ENCODE measurements around the gene TRIM44. TPM values are rescaled to one million over a fixed set of nuclear protein-coding genes. Genes with fewer than 3 reads are reported as not detected.

TRIM44 gene
- total RNA-seq, 1 experiment from 2014 or later: 81.4 TPM

DNA sequence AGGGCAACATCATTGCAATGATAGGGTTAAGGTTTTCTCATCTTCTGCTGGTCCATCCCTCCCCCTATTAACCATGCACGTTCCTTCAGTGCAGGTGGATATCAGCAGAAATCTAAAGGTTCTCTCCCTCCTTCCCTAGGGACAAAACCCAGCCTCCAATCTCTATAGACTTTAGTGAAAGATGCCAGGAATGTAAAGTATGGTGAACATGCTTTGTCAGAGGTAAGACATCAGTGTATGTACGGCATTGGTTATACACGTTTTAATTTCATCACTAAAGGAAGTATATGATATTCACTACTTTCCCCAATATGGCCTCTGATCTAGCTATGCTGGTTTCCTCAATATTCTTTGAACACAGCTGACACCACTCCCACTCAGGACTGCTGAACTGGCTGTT lies 200.1 kb downstream of the TRIM44 start:
- no peaks in the 10 kb centered on the region for H3K36me3 ChIP-seq (ENCODE audit: control insufficient read depth, insufficient read depth, low read length)
- CTCF ChIA-PET: no interaction called here
- H3K9me3 Mint-ChIP-seq (ENCODE audit: unreplicated experiment): peaks cover 10% of the 10 kb centered on the region

DNA sequence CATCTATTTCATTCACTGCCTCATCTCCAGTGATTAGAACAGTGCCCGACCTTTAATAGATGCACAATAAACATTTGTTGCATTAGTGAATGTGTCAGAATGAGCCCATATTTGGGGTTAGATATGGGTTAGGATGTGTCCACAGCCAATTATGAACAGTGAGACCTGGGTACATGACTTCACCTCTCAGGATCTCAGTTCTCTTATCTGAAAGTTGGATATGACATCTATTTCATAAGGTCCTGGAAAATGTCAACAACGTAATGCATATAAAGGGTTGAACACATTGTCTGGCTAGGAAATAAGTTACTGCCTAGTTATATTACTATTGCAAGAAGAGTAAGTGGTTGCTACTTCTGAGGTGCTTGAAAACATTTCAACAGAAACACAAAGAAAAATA lies 201.6 kb downstream of the TRIM44 start:
- Mint-ChIP-seq H3K27ac (ENCODE audit: unreplicated experiment) (no peak overlapping the region), H3K4me1 (ENCODE audit: low read depth, unreplicated experiment) (no peaks in the 10 kb centered on the region), H3K4me3 (ENCODE audit: unreplicated experiment) (no peak overlapping the region), H3K9me3 (ENCODE audit: unreplicated experiment) (peaks cover 24% of the 10 kb centered on the region), H3K27me3 (ENCODE audit: insufficient read depth, unreplicated experiment) (no peaks in the 10 kb centered on the region), H3K36me3 (ENCODE audit: insufficient read depth, unreplicated experiment) (peaks cover 6% of the 10 kb centered on the region)
- DNase-seq: no peak
- H3K4me3 ChIP-seq (ENCODE audit: low read depth, low read length): no peak overlapping the region
- intact Hi-C loops (cut with micrococcal nuclease; ENCODE audit: unreplicated experiment): no loop called here
- H3K4me1 ChIP-seq: no peaks in the 10 kb centered on the region
- POLR2A ChIA-PET: no interaction called here
- TF ChIP-seq, protein P1, sequence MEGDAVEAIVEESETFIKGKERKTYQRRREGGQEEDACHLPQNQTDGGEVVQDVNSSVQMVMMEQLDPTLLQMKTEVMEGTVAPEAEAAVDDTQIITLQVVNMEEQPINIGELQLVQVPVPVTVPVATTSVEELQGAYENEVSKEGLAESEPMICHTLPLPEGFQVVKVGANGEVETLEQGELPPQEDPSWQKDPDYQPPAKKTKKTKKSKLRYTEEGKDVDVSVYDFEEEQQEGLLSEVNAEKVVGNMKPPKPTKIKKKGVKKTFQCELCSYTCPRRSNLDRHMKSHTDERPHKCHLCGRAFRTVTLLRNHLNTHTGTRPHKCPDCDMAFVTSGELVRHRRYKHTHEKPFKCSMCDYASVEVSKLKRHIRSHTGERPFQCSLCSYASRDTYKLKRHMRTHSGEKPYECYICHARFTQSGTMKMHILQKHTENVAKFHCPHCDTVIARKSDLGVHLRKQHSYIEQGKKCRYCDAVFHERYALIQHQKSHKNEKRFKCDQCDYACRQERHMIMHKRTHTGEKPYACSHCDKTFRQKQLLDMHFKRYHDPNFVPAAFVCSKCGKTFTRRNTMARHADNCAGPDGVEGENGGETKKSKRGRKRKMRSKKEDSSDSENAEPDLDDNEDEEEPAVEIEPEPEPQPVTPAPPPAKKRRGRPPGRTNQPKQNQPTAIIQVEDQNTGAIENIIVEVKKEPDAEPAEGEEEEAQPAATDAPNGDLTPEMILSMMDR (IDR thresholded peaks at IDR 0.05; ENCODE audit: insufficient read depth in 1 of 2, low read depth in 1 of 2, low read length in 1 of 2, severe bottlenecking in 1 of 2, unreplicated experiment in 1 of 2): no peak
- H3K36me3 ChIP-seq (ENCODE audit: control insufficient read depth, insufficient read depth, low read length): no peaks in the 10 kb centered on the region
- H3K27me3 ChIP-seq (replicated peaks; ENCODE audit: control insufficient read depth, insufficient read depth, low read length): no peaks in the 10 kb centered on the region
- H3K9me3 ChIP-seq: peaks cover 10% of the 10 kb centered on the region
- BruUV-seq (replicated peaks): no TSS peak
- CTCF ChIA-PET: no interaction called here

More for the DNA sequence above, 200.1 kb downstream of the TRIM44 start:
- Histone ChIP-seq H3K9me3 (no peaks in the 10 kb centered on the region), H3K4me1 (no peaks in the 10 kb centered on the region), H3K4me3 (ENCODE audit: low read depth, low read length) (no peak overlapping the region), H3K27me3 (replicated peaks; ENCODE audit: control insufficient read depth, insufficient read depth, low read length) (no peaks in the 10 kb centered on the region)
- Mint-ChIP-seq H3K27me3 (ENCODE audit: insufficient read depth, unreplicated experiment) (peaks cover 3% of the 10 kb centered on the region), H3K27ac (ENCODE audit: unreplicated experiment) (no peak overlapping the region), H3K4me1 (ENCODE audit: low read depth, unreplicated experiment) (no peaks in the 10 kb centered on the region), H3K4me3 (ENCODE audit: unreplicated experiment) (no peak overlapping the region), H3K36me3 (ENCODE audit: insufficient read depth, unreplicated experiment) (no peaks in the 10 kb centered on the region)
- intact Hi-C loops (cut with micrococcal nuclease; ENCODE audit: unreplicated experiment): no loop called here
- no TSS peak for BruUV-seq (replicated peaks)
- TF ChIP-seq, protein P1 (IDR thresholded peaks at IDR 0.05; ENCODE audit: insufficient read depth in 1 of 2, low read depth in 1 of 2, low read length in 1 of 2, severe bottlenecking in 1 of 2, unreplicated experiment in 1 of 2): no peak
- no peak for DNase-seq
- POLR2A ChIA-PET: no interaction called here

DNA sequence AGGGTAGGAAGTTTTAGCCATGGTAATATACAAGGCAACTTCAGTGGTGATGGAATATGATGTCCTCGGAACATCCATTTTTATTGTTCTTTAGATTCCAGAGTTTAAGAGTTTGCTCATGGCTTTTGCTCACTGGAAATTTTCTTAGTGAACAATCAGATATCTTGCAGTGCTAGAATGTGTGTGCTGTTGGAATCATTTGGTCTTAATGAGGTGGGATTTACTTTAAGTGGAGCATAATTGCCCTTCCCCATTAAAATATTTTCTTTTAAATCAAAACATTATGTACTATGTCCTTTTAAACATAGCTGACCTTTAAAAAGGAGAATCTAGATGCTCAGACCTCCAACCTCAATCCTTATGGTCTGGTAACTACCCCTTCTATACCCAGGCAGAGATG lies 204.0 kb downstream of the TRIM44 start:
- Mint-ChIP-seq H3K9me3 (ENCODE audit: unreplicated experiment) (peaks cover 30% of the 10 kb centered on the region), H3K27me3 (ENCODE audit: insufficient read depth, unreplicated experiment) (no peaks in the 10 kb centered on the region), H3K4me1 (ENCODE audit: low read depth, unreplicated experiment) (no peaks in the 10 kb centered on the region), H3K4me3 (ENCODE audit: unreplicated experiment) (no peak overlapping the region), H3K27ac (ENCODE audit: unreplicated experiment) (no peak overlapping the region), H3K36me3 (ENCODE audit: insufficient read depth, unreplicated experiment) (peaks cover 6% of the 10 kb centered on the region)
- ChIA-PET POLR2A (no interaction called here), CTCF (no interaction called here)
- H3K36me3 ChIP-seq (ENCODE audit: control insufficient read depth, insufficient read depth, low read length): no peaks in the 10 kb centered on the region
- H3K27me3 ChIP-seq (replicated peaks; ENCODE audit: control insufficient read depth, insufficient read depth, low read length): no peaks in the 10 kb centered on the region
- intact Hi-C loops (cut with micrococcal nuclease; ENCODE audit: unreplicated experiment): no loop called here
- BruUV-seq (replicated peaks): no TSS peak
- peaks cover 15% of the 10 kb centered on the region for H3K9me3 ChIP-seq
- no peak overlapping the region for H3K4me3 ChIP-seq (ENCODE audit: low read depth, low read length)
- no peaks in the 10 kb centered on the region for H3K4me1 ChIP-seq
- TF ChIP-seq, protein P1 (IDR thresholded peaks at IDR 0.05; ENCODE audit: insufficient read depth in 1 of 2, low read depth in 1 of 2, low read length in 1 of 2, severe bottlenecking in 1 of 2, unreplicated experiment in 1 of 2): no peak
- DNase-seq: no peak

Other genes with a start within 250 kb of the TRIM44 start
- gene SLC1A2, start 243.2 kb upstream of the TRIM44 start, total RNA-seq (2022): 1.4 and 2.0 TPM in 2 replicates
- 12.9 and 17.9 TPM in 2 replicates for gene PAMR1, start 137.2 kb upstream of the TRIM44 start, total RNA-seq (2022)
- 12.0 and 14.4 TPM in 2 replicates for gene FJX1, start 44.3 kb upstream of the TRIM44 start, total RNA-seq (2022)

Data from Caco-2 (cell line).